OCI-M2 (cell line): ENCODE measurements around the gene NEGR1.

Experiments
- DNase-seq: peaks from one replicate; lab custom pipeline; 2025; ENCODE audit not compliant: unreplicated experiment; lab: John Stamatoyannopoulos, UW

NEGR1 gene

DNA sequence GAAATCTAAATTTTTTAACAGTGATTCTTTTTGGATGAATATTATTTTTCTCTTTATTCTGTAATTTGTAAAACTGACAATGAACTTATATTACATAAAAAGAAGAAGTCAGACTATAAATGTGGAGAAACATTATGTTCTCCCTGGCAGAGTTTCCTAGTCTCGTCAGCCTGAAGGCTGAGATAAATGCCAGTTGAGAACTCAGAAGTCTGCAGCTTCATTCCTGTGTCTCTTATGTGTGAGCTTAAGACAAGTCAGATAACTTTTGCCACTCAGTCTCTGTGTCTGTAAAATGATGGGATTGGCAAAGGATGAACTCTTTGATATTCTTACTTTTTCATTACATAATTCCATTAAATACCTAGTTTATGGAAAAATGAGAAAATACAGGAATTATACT is 632.7 kb downstream of the NEGR1 start:
- DNase-seq = no peak

DNA sequence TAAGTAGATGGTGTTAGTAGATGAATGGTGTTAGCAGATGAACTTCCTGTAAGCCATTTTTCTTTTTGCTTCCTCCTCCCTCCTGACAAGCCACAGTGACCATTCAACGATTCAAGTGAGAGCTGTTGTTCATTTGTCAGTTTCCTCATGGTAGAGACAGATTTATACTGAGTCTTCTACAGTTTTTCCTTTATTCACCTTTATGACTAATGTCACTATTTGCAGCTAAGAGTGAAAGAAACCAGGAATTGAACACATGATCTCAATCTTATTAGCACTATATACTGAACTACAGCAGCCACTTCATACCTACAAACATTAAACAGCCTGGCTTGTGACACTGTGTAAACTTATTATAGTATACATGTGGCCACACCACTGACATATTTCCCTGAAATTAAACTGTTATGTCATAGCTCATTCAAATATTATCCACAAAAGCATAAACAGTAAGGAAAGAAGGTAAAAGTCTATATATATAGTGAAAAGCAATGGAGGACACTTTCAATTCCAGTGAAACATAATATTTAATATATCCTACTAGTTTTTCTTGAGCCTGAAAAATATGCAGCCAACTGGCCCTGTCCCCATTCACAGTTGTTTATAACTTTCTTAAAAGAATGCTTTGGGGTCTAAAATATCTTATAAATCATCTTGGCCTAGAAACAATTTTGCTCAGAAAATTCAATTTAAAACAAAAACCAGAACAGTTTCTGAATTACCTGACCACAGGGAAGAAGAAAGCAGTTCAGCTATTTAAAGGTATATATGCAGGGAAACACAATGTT is 634.6 kb downstream of the NEGR1 start:
- no peak for DNase-seq

DNA sequence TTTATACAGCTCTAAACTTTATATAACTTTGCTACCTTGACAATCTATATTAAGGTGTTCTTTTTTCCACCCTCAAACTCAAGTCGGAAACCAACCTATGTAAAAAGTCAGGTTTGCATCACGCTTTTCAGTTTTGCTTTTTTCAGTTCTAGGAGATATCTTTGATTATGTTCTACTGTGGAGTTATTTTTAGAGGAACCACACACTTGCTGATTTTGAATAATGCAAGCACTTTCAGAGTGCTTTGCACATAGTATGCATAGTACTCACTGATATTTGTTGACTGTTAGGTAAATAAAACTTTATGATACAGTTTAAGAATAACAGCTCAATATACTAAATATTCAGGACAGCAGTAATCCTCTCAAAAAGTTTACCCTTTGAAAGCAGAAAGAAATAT is 637.3 kb downstream of the NEGR1 start:
- no peak for DNase-seq

DNA sequence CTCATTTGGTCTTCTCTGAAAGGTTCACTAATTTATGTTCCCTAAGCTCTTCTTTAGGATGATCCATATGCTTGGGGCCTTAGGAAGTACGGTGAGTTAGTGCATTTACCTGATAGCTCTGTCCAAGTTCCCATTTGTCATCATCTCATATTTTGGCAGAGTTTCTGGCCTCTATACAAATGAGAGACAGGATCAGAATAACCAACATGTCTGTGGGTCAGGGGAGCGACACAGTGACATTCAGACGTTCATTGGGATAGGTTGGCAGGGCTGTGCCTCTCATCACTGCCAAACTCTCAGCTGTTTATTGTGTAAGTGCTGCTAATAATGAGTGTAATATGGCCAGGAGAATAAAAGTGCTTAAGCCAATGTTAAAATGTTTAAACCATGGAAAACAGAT is 640.4 kb downstream of the NEGR1 start:
- no peak for DNase-seq

DNA sequence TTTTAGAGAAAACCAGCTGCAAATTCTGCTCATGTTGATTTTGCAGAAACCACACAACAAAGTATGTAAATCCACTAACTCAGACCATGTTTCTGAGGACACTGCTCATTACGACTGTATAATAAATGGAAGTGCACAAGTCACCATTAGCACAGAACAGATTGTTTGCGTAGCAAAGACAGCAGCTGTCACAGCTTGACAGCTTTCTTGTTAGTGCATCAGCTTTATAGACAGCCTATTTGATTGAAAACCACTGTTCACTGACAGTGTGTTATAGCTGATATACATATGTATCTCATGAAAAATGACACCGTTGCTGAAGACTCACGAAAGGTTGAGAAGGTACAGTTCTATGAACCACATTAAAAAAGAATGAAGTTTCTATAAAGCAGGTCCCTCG is 641.3 kb downstream of the NEGR1 start:
- DNase-seq = no peak

DNA sequence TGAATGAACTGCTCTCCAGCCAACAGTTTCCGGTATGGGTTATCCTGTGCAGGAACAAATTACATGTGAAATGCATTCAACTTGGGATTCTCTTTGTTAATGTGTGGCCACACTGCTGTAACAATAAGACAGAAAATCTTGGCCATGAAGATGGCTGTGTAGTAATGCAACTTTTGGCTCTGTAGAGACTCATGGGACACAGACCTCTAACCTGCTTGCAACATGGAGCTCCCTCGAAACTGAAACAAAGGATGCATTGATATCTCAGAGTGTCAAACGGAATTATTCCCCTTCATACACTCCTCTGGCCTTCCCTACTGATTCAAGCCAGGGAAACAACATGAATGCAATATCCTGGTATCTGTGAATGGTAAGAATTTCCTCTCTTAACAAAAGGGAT is 642.2 kb downstream of the NEGR1 start:
- no peak for DNase-seq

DNA sequence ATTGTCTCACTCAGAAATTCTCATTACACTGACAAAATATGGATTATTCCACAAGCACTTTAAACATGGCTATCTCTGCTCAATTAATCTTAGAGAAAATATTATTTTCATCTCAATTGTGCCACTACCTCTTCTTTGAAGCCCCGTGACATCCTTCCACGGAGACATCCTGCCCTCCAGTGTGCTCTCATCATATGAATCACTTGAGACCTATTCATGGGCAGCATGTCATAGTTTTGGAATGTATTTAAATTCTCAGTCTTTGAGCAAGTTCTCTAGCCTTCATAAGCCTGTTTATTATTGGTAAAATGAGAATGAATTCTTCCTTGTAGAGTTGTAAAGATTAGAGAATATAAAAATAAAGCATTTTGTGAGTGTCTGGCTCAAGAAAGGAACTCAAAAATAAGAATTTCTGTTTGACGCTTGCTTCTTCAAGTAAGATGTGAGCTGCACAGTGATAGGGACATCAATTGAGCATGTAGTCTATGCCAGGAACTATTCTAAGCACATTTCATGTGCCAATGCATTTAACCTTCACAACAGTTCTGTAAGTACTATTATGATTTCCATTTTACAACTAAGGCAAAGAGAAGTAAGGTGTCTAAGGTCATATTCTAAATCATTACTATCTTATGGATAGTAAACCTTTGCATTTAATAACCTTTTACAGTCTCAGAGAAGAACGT is 644.1 kb downstream of the NEGR1 start:
- DNase-seq = no peak

DNA sequence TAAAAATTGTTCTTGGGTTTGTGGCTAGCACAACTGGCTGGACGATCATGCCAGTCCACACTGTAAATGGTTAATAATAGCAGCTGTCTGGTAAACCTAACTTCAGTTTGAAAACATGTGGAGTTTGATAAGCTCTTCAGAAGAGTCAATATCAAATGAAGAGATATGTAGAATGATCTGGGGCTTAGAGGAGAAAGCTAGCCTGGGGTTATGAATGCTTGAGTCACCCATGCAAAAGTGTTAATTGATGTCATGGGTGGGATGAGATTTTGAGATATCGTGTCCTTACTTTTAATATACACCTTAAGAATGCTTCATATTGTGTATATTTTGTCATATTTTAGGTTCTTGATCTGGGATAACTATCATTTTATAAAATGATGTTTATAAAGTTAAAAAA is 646.8 kb downstream of the NEGR1 start:
- DNase-seq = no peak

DNA sequence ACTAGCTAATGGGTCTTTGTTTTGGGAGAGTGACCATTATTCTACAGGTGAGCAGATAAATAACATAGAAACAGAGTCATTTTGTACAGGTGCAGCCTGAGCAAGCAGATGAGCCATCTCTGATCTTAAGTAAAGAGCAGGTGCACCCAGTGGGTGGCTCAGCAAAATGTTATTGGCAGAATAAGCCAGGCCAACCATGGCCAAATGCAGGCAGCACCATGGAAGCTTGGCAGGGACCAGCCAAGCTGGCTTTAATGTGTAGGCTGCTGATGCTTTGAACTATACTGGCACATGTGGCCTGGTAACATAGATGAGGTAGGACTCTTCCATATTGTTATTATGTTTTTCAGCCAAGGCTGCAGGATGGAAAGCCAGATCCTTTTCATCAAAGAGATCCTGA is 648.2 kb downstream of the NEGR1 start:
- DNase-seq = no peak

DNA sequence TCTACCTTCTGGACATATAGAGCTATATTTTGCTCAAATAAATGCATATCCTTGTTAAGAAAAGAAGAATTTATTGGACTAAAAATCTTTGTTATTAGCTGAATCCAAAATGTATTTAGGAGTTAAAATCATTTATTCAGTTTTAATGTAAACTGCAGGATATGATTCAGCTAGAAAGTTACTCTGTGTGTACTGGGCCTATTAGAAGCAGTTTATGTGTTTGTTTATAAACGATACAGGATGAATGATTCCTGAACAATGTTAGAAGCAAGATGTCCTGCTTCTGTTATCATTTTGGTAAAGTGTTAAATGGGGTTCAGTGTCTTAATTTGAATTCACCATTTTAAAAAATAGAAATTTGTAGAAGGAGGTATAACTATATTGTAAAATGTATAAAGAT is 652.3 kb downstream of the NEGR1 start:
- DNase-seq = no peak

DNA sequence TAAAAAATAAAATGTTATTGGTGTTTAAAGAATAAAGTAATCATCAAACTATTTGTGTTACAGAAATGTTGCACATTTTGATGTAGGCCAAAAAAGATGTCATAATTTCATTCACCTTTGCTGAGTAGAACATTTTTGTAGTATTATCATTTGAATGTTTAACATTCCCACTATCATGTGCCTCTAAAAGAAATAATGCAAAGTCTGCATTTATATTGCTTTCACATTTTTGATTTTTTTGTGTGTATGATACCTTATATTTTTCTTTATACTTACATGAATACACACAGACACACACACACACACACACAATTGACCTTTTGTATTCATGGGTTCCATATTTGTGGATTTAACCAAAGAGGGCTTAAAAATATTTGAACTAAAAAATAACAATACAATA is 657.3 kb downstream of the NEGR1 start:
- DNase-seq = no peak

DNA sequence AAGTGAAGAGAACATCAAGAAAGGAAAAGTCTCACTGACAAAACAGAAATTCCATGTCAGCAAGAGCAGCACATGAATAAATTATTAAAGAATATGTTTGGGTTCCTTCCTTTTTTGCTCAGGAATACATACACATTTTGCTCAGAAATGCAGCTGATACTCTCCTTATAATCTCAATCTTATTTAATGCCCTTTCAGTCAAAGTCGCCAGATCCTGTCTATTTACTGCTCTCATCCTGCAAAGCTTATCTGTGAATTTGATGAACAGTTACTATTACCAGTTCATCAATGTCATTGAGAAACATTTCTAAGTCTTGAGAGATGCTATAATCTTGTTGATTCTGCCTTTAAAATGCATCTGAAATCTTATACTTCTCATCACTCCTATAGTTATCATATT is 658.5 kb downstream of the NEGR1 start:
- DNase-seq = no peak

DNA sequence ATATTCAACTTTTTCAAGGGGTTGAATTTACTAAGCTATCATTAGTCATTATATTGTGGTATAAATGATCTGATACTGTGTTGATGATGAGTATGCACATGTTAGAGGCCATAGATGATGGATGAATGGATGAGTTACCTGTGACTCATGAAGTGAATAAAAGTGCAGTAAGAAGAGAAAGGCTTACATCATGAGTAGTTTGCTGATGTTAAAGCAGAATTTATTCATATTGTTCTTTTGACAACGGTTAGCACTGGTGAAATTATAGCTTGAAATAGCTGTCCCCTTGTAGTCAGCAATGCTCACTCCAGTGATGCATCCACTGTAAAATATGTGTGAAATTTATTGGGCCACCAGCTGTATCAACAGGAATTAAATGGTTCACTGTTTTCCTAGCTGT is 660.6 kb downstream of the NEGR1 start:
- no peak for DNase-seq

DNA sequence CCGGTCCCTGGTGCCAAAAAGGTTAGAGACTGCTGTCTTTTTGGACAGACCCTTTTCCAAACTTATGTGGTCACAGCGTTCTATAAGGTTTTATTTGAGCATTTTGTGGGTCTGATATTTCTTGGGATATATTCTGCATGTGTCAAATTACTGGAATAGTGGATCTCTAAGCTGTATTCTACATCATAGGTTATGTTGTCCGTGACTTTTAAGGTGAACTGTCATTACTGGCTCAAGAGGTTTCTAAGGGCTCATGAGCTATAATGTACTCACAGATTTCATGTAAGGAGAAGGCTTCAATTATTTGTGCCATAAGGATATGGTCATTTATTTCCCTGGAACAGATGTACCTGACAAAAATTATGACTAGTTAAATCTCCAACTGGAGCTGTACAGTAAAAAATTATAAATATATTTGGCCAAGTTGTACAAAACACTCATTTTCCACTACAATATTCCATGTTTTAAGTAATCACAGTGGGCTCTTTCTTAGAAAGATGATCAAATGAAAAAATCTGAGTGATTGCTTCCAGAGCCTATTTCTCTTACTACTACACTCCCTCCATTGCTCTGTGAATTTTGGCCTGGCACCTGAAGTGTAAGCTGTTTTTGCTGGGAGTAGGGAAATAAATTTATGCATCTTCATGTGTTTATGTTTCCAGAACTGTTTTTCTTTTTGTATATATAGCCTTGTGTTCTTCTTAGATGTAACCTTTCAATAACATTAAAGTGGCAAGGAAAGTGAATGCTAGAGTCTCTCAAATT is 663.4 kb downstream of the NEGR1 start:
- DNase-seq = no peak

DNA sequence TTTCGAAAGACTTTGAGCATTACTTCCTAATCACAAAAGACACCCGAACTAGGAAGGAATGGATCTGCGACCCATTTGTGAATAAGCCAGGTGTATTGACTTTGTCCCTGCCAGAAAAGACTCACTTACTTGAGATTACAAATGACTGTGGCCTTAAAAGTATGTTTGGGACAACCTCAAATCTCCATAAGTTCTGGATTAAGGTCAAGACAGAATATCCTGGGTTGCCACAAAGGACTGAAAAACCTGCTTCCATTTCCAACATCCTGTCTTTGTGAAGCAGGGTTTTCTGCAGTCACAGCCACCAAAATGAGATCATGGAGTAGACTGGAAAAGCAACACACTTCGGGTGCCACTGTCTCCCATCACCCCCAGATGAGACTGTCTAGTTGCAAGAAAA is 664.1 kb downstream of the NEGR1 start:
- no peak for DNase-seq

DNA sequence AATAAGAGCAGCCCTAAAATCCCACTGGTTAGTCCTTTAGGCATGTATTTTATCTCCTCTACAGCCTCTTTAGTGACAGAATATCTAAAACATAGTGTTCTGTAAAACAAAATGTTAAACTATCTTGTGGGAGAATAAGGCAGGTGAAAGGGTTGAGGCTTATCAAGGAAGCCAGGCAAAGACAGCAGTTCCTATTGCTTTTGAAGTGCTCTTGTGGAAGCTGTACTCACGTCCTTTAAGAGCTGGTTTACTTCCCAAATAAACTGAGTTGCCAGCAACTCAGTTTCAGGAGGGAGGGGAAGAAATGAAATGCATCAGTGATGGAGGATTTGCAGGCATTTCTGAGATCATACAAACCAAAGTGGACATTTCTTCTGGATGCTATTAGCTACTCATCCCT is 671.9 kb downstream of the NEGR1 start:
- no peak for DNase-seq

DNA sequence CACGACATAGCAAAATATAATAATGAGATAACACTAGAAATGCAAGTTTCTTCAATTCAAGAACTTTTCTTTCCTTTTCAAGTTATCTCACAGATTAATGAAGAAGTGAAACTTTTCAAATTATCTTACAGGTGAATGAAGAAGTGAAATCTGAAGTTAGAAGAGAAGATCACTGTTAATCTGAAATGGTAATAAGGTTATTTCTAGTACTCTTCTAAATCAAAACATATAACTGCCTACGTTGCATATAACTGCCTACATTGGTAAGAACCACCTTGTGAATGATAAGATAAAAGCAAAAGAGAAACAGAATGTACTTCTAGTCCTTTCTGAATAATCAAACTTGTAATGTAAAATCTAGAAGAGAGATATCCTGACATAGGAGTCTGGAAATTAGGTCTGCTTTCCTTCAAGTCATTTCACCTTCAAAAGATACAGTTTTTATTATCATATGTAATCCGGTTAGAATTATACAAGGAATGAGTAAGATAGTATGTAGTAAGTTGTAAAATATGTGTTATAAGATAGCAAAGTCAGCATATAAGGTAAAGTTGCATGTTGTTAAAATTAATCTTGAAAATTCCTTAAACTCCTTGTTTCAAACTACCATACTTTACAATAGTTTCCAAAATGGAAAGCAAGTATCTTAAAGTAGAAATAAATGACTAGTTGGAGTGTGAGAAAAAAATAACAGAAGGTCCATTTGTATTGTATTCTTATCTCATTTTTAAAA is 679.1 kb downstream of the NEGR1 start:
- no peak for DNase-seq

DNA sequence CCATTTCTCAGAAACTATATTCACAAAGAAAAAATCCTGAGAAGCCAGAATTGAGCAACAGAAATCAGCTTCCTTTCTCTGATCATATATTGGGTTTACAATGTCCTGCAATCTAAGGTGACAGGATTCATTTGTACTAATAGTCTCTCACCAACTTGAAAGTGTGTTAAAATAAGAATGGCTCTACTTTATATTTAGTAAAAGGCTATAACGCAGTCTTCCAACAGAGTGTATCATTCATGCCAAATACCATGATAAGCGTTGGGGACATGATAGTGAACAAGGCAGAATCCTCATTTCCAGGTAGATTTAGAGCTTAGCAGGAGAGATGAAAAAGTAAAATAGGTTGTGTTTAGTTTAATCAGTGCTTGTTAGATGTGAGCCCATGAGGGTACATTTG is 682.3 kb downstream of the NEGR1 start:
- no peak for DNase-seq

DNA sequence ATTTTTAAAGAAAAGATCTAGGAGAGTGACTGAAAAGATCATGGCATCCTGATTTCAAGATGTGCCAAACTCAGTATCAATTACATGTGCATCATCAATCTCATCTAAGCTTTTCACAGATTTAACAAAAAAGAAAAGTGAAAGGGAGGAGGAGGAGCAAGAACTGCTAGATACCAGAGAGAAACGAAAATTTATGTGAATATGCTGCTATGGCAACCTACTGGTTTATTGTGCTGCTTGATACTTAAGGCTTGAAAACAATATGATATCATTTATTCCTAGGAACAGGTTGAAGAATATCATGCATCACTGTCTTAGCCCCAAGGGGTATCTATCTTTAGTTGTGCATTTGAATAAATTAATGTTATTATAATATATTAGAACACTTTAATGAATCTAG is 683.0 kb downstream of the NEGR1 start:
- no peak for DNase-seq

DNA sequence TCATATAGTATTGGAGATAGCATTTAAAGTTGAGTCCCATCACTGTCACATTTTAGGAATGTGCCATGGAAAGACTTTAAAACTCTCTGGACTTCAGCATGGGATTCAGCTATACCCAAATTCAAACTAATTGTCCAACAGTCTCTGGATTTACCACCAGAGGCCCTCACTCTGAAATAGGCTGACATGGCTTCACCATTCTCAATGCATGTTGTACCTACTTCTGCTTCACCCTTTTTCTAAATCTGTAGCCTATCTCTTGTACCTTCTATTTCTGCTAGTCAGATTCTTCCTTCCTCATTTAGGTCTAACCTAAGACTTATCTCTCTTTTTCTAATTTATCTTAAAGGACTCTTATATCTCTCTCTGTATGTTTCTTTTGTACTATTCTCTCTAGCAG is 688.8 kb downstream of the NEGR1 start:
- DNase-seq = no peak

DNA sequence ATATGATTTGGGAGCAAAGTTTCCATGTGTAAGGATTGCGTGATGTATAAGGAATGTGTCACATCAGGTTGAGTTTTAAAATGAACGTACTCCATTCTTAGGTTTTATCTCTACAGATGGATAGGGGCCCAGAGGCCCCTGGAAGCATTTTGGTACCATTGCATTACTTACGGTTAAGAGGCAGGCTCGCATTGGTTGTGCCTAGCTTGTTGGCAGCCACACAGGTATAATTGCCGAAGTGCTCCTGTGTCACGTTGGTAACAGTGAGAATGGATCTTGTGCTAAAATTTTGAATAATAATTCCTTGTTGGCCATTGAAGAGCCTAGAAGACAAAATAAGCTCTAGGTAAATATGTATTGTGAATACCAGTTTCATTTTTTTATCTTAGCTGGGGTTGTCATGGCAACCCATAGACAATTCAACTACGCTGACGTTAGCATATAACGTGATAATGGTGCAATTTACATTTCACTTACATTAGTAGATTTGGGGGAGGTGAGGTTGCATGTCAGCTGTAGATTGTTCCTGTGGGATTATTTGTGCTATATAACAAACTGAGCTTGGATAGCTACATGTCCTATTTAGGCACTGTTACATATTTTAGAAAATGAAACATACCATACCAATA is 689.6 kb downstream of the NEGR1 start:
- DNase-seq = no peak
